ENCODE results near the gene SCRN1. TPM values are rescaled to one million over a fixed set of nuclear protein-coding genes. Genes with fewer than 3 reads are reported as not detected.

The SCRN1 gene
- total RNA-seq, 4 donors from 2014 or later: 18.8 to 37.4 (median 32.4) TPM

DNA sequence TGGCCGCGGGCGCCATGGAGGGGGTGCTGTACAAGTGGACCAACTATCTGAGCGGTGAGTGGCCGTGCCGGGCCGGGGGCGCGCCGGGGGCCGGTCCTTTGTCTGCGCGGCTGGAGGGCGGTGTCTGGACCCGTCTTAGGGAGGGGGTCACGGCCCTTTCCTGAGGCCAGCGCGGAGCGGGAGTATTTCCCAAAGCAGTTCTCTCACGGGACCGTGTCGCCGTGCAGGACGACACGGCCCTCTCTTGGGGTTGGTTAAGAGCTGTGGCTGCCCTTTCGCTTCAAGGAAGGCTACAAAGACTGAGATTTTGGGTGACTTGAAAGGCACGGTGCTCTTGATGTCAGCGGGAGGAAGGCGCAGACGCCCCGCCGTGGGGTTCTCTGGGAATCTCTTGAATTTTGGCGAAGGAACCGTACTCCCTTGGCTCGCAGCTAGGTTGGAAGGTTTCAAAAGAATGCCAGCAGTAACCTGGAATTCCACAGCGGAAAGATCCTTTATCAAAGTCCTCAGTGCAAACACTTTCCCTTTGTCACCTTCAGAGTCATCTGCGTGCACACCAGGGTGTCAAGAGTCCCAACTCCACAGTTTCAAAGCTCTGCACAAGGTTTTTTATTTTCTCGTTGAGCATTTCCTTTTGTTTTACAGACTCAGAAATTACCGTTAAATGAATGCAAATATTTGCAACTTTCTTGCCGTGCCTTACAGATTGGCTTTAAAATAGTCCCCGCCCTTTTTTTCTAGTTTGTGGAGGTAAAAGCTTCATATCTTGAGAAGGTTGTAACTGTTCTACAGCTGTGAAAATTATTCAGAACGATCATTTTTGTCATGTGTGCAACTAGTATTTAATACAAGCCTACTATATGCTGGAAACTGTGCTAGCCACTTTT is 39.4 kb upstream of the SCRN1 start:
- no peak for TF ChIP-seq CTCF (IDR thresholded peaks at IDR 0.05; ENCODE audit: low read depth)

DNA sequence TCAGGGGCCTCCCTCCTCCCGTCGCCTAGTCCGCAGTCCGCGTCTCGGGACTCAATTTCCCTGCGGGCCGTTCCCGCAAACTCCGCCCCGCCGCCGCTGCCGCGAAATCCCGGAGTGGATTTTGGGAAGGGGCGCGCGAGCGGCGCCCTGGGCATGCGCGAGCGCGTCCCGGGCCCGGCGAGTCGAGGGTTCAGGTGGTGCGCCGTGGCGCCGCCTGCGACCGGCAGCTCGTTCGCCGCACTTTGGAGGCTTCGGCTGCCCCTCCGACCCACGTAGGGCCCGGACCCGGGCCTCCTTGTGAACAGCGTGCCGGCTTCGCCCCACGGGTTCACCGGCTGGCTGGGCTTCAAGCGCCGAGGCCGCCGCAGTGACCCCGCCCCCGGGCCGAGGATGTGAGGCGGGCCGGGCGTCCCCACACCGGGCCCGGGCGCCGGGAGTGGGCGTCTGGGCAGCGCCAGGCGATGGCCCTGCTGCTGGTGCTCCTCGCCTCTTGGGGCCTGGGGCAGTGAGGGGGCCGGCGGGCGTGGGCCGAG is 38.7 kb upstream of the SCRN1 start, which contains the start of gene PLEKHA8:
PLEKHA8 (plus strand) TSS at position 197 of the 533 bp plus-strand sequence. CDS start 351 bp downstream, outside the sequence.
- no peak for TF ChIP-seq CTCF (IDR thresholded peaks at IDR 0.05; ENCODE audit: low read depth)

GRCh38 chr7:30027740-30028215 is 38.2 kb upstream of the SCRN1 start:
- no peak for TF ChIP-seq CTCF (IDR thresholded peaks at IDR 0.05; ENCODE audit: low read depth)

- TF ChIP-seq CTCF (IDR thresholded peaks at IDR 0.05; ENCODE audit: low read depth): no peak
These were observed 37.5 kb upstream of the SCRN1 start for GRCh38 chr7:30027065-30027456.

DNA sequence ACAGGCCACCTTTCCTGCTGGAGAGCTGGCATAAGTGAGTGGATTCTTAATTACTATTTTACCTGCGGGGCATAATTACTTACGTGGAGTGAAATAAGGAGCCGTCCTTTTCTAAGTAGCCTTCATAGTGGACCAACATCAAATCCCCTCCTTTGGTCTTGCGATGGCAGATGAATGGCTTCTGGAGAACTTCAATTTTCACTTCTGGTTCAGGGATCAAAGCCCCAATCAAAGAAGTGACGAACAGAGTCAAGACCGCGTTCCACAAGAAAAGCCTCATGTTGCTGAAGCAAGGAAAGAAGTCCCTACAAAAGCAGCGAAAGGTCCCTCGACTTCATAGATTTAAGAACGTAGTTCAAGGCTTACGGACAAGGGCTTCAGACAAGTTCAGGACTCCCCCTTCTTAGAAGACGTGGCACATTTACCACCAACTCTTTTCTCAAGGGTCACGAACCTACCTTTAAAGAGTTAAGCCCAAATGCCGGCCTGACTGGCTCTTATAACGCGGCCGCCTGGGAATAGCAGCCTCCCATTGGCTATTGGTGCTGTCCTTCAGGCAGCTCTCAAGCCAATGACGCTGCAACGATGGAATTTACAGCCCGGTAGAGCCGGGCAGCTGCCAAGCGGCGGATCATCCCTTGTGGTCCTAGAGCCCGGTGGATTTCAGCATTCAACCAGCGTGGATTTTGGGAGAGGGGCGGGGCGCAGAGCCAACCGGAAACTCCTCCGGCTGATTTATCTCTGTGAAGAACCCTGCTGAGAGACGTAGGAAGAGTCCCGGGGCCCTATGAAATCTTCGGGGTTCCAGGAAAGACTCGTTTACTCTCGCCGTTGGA is 36.8 kb upstream of the SCRN1 start, which contains the start of gene FKBP14:
FKBP14 (minus strand) TSS at position 474 of the 836 bp plus-strand sequence; CDS start at position 280, 194 bp downstream.
- TF ChIP-seq CTCF (IDR thresholded peaks at IDR 0.05; ENCODE audit: low read depth): no peak

DNA sequence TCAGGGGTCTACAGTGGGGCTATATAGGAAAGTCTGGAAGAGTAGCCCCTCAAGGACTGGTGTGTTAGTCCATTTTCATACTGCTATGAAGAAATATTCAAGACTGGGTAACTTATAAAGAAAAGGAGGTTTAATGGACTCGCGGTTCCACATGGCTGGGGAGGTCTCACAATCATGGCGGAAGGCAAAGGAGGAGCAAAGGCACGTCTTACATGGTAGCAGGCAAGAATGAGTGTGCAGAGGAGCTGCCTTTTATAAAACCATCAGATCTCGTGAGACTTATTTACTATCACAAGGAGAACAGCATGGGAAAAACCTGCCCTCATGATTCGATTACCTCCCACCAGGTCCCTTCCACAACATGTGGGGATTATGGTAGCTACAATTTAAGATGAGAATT is 33.9 kb upstream of the SCRN1 start:
- TF ChIP-seq CTCF (IDR thresholded peaks at IDR 0.05; ENCODE audit: low read depth): no peak

All from subcutaneous adipose tissue (tissue), 4 donors.